ENCODE data around the gene IDUA.

The IDUA gene

DNA sequence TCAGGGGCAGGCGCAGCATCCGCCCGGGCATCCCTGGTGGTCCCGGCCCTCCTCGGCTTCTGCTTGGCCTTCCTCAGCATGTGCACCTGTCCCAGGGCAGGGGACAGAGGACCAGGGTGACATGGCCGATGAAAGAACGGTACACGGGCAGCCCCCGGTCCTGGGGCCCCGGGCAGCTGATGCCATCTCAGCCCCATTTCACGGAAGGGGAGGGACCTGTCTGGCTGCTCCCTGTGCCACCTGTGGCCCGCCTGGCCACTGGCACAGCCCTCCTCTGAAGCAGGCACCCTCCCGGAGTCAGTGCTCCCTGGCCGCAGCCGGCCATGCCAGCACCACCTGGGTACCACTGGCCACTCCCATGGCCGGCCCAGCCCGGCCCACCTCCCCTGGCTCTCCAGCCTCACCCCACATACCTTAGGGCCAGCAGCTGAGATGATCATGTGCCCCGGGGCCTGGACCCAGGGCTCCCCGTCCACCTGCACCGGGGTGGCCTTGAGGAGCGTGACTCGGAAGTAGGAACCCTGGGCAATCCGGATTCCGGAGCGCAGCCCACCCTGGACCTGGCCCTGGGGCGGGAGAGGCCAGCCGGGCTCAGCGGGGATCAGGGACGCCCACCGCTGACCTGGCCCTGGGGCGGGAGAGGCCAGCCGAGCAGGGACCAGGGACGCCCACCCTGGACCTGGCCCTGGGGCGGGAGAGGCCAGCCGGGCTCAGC is 26.1 kb upstream of the IDUA start:
- TF ChIP-seq, protein P1, sequence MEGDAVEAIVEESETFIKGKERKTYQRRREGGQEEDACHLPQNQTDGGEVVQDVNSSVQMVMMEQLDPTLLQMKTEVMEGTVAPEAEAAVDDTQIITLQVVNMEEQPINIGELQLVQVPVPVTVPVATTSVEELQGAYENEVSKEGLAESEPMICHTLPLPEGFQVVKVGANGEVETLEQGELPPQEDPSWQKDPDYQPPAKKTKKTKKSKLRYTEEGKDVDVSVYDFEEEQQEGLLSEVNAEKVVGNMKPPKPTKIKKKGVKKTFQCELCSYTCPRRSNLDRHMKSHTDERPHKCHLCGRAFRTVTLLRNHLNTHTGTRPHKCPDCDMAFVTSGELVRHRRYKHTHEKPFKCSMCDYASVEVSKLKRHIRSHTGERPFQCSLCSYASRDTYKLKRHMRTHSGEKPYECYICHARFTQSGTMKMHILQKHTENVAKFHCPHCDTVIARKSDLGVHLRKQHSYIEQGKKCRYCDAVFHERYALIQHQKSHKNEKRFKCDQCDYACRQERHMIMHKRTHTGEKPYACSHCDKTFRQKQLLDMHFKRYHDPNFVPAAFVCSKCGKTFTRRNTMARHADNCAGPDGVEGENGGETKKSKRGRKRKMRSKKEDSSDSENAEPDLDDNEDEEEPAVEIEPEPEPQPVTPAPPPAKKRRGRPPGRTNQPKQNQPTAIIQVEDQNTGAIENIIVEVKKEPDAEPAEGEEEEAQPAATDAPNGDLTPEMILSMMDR (IDR thresholded peaks at IDR 0.05; ENCODE audit: control extremely low read depth, extremely low read depth, low read depth, missing control alignments), result no peak
- no peak for DNase-seq (ENCODE audit: extremely low spot score)
- ChIA-PET POLR2A (no interaction called here), CTCF (no interaction called here)

DNA sequence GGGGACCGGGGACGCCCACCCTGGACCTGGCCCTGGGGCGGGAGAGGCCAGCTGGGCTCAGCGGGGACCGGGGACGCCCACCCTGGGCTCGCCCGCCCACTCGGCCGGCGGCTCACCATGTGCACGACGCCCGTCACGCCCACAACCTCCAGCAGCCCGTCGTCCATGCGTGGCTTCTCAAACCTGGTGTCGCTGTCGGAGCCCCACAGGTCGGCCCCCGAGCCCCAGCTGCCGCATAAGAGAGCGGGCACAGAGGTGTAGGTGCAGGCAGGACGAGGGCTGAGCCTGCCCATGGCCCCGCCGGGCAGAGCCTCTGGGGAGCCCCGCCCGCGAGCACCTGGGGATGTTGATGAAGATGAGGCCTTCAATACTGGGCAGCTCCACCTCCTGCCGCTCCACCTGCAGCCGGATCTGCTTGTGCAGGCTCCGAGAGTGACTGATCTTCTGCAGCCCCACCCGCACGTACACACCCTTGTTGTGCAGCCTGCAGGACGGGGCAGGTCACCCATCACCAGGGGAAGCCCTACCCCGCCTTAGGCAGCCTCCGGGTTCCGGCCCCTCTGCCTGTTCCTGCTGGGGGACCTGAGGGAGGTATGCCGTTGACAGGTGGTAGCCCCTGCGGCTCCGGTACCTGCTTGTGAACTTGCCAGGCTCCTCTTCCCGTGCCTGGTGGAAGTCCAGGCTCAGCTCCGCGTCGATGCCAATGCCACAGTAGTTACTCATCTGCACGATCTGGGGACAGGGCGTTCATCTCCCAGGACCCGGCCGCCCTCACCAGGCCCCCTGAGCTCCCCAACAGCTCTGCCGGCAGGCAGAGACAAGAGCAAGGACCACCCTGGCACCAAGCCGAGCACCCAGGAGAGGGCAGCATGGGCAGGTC is 25.3 kb upstream of the IDUA start:
- DNase-seq (ENCODE audit: extremely low spot score), result no peak
- TF ChIP-seq, protein P1 (IDR thresholded peaks at IDR 0.05; ENCODE audit: control extremely low read depth, extremely low read depth, low read depth, missing control alignments), result no peak
- ChIA-PET POLR2A (no interaction called here), CTCF (no interaction called here)

DNA sequence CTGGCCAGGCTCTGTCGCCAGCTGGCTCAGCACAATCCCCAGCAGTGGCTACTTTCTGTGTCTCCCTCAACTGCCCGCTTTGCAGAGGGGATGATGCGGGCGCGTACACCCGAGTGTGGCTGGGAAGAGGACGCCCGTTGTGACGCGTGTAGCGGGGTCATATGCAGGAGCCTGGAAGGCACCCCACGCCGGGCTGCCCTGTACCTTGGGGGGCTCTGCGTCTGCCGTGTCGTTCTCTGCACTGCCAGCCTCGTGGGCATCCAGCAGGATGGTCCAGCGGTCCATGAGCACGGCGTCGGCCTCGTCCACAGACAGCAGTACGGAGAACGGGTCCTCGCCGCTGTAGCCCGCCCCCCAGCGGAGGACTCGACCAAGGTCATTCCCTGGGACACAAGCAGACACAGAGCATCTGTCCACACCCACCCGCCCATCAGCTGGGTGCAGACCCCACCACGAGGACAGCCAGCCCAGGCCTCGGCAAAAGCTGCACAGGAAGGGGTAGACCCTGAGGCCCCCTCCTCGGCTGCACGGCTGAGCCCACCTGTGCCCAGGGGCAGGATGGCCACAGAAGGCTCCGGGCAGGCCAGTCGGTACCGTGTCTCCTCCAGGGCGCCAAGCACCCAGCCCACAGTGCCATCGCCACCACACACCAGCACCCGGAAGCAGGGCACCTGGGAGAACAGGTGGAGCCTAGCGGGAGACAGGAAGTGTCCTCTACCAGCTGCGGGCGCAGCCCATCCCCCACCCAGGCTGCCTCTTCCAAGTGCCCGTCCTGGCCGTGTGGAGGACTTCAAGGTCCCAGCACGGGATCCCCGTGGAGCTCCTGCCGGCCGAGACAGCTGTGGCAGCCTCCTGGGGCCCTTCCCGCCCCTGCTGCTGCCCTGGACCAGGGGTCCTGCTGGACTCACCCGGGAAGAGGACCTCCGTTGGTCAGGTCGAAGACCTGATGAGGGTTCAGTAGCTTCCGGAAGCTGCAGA is 24.3 kb upstream of the IDUA start:
- TF ChIP-seq, protein P1 (IDR thresholded peaks at IDR 0.05; ENCODE audit: control extremely low read depth, extremely low read depth, low read depth, missing control alignments), result no peak
- no peak for DNase-seq (ENCODE audit: extremely low spot score)
- ChIA-PET CTCF (interaction anchor here (1.1 kb wide), 1 partner anchor 22 kb away, joined by 3 read pairs; no protein-coding TSS in a partner anchor), POLR2A (no interaction called here)

DNA sequence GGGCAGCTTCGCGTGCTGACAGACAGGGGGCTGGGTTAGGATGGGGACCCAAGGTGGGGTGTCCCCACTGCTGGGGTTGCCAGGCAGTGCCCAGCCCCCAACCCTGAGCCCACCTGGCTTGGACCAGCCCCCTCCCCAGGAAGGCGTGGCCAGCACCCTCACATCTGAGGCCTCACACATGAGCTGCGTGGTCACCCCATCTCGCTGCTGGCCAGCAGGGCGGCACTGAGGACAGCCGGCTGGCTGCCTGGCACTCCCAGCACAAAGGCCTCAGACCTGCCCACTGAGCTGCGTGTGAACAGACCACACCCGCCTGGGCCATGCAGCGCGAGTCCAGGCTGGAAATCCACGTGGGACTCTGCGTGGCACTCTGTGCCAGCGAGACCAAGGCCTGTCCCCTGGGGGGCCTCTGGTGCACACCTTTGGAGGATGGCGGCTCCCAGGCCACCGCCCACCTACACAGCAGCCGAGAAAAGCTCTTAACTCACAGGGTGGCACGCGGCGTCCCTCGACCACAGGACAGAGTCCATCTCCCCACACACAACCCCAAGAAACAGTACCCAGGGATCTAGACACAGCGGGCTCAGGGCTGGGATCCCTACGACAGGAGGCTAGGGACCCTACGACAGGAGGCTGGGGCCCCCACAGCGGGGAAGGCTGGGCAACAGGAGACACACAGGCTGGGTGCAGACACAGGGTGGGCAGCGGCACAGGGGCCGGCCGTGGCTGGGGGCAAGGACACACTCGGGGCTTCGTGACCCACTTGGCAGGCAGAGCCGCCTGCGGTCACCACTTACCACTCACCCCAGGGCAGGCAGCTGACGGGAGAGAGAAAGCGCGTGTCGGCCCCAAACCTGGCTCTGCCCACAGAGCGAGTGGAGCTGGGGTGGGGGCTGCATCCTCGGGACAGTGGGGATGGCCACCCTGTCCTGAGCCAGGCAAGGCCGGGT is 23.3 kb upstream of the IDUA start:
- POLR2A ChIA-PET, result no interaction called here
- no peak for DNase-seq (ENCODE audit: extremely low spot score)
- TF ChIP-seq, protein P1 (IDR thresholded peaks at IDR 0.05; ENCODE audit: control extremely low read depth, extremely low read depth, low read depth, missing control alignments), result no peak
- CTCF ChIA-PET, result interaction anchor here (1.1 to 1.7 kb wide), 2 partner anchors 22 to 23 kb away, joined by 3 read pairs; no protein-coding TSS in a partner anchor

DNA sequence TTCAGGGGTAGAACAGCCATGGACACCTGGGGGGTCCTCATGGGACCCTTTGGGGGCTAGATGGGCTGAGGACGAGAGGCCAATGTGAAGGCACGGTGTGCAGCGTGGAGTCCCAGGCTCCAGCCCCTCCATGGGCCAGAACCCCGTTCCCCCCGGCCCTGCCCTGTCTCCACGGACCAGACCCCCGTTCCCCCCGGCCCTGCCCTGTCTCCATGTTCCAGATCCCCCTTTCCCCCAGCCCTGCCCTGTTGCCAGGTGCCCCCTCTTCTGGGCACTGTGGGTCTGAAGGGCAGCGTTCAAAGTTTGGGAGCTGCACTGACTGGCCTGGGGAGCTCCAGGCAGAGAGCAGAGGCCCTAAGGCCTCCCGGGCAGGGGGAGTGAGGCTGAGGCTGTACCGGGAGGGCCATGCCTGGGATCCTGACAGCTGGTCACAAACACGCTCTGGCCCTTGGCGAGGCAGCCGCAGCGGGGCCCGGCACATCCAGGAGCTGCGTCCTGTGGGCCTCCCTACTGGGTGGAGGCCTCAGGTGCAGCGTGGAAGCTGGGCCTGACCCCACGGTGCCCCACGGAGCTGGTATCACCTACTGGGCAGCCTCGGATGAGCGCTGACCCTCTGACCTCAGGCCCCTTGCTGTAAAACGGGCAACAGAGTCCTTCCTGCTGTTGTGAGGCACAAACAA is 22.4 kb upstream of the IDUA start:
- CTCF ChIA-PET, result interaction anchor here (1.7 kb wide), 1 partner anchor 22 kb away, joined by 3 read pairs; no protein-coding TSS in a partner anchor
- POLR2A ChIA-PET, result interaction anchor here (0.5 kb wide), 1 partner anchor 417 kb away, joined by 7 read pairs; no protein-coding TSS in a partner anchor

More for the DNA sequence above, 22.4 kb upstream of the IDUA start:
- no peak for DNase-seq (ENCODE audit: extremely low spot score)
- TF ChIP-seq, protein P1 (IDR thresholded peaks at IDR 0.05; ENCODE audit: control extremely low read depth, extremely low read depth, low read depth, missing control alignments), result no peak
